GM18505 (cell line): ENCODE results near the gene LSR.

Source experiments
- ATAC-seq: cut with Tn5 transposase; IDR thresholded peaks from one replicate; pipeline ENCODE4 v1.9.1; 2021; ENCODE audit not compliant: unreplicated experiment
- POLR2A ChIP-seq: IDR thresholded peaks from 4 replicates; pipeline ENCODE4 v1.6.1; 2011; ENCODE audit warnings: borderline replicate concordance; ENCODE audit not compliant: insufficient read depth, insufficient read length; ENCODE audit errors: extremely low read depth

The LSR gene

GRCh38 chr19:35246466-35247092 is 2.2 kb upstream of the LSR start:
- ATAC-seq: no peak
- TF ChIP-seq POLR2A: no peak

GRCh38 chr19:35247526-35248309 is 1.1 kb upstream of the LSR start:
- ATAC-seq: peak; percentile 46
- TF ChIP-seq POLR2A: peak; percentile 56

GRCh38 chr19:35249146-35249847 is 495 bp downstream of the LSR start:
- no peak for TF ChIP-seq POLR2A

GRCh38 chr19:35249848-35250711 is 1.3 kb downstream of the LSR start:
- no peak for ATAC-seq
- no peak for TF ChIP-seq POLR2A

More at GRCh38 chr19:35249146-35249847, 495 bp downstream of the LSR start:
- ATAC-seq: no peak

- no peak for ATAC-seq
- TF ChIP-seq POLR2A: no peak
Measured at GRCh38 chr19:35251456-35251855, 2.7 kb downstream of the LSR start.

- no peak for ATAC-seq
- no peak for TF ChIP-seq POLR2A
Measured at GRCh38 chr19:35253316-35254286, 4.8 kb downstream of the LSR start.

- TF ChIP-seq POLR2A: no peak
- no peak for ATAC-seq
Measured at GRCh38 chr19:35254341-35255297, 5.8 kb downstream of the LSR start.

GRCh38 chr19:35256566-35256965 is 7.8 kb downstream of the LSR start:
- TF ChIP-seq POLR2A: no peak
- ATAC-seq: no peak

- ATAC-seq: no peak
- no peak for TF ChIP-seq POLR2A
Measured at GRCh38 chr19:35257113-35257461, 8.3 kb downstream of the LSR start.

- no peak for TF ChIP-seq POLR2A
- ATAC-seq: no peak
Measured at GRCh38 chr19:35260694-35261304, 12.0 kb downstream of the LSR start.
